DMS79 (cell line): ENCODE results near the gene MPPED2.
A peak's percentile ranks its signal among the peaks of the same experiment; 100 is the strongest.

ENCODE experiments used
- DNase-seq: peaks from one replicate; lab custom pipeline; 2025; lab: John Stamatoyannopoulos, UW

MPPED2 gene, protein sequence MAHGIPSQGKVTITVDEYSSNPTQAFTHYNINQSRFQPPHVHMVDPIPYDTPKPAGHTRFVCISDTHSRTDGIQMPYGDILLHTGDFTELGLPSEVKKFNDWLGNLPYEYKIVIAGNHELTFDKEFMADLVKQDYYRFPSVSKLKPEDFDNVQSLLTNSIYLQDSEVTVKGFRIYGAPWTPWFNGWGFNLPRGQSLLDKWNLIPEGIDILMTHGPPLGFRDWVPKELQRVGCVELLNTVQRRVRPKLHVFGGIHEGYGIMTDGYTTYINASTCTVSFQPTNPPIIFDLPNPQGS

GRCh38 chr11:30586251-30587144 is at the start of gene MPPED2:
Gene MPPED2 (minus strand): TSS chr11:30586353. CDS start chr11:30580373, 5,980 bp downstream.
- peak; percentile 40 for DNase-seq

GRCh38 chr11:30635401-30635989 is 49.3 kb upstream of the MPPED2 start:
- DNase-seq: no peak

DNA sequence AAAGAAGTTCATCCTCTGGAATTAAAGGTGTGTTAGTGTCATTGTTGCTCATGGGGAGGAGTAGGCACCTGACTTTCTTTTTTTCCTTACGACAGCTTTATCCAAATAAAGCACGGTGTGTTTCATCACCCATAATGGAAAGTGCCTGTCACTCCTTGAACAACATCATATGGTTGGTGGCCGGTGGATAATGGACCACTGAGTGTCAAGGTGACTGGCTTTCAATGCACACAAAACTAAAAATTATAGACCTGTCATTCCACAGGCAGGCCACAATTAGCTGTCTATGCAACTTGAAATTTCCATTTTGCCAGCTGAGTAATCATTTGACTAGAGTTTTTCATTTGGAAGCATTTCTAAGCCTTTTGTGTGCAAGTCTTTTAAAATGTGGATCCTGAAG is 45.0 kb upstream of the MPPED2 start:
- DNase-seq: peak; percentile 46

- no peak for DNase-seq
Measured at GRCh38 chr11:30619767-30620166, 33.6 kb upstream of the MPPED2 start.

GRCh38 chr11:30617762-30618161 is 31.6 kb upstream of the MPPED2 start:
- DNase-seq: no peak

DNA sequence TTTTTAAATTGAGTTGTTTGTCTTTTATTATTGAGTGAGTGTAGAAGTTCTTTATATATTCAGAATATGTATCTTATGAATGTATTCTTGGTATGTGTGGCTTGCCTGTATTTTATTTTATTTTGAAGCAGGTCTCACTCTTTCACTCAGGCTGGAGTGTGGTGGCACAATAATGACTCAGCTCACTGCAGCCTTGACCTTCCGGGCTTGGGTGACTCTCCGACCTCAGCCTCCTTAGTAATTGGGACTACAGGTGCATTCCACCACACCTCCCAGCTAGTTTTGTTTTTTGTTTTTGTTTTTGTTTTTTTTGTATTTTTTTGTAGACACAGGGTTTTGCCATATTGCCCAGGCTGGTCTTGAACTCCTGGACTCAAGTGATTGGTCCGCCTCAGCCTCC is 24.5 kb upstream of the MPPED2 start:
- DNase-seq: no peak

GRCh38 chr11:30608534-30608933 is 22.4 kb upstream of the MPPED2 start:
- DNase-seq: no peak

- no peak for DNase-seq
Measured at GRCh38 chr11:30605036-30605605, 19.0 kb upstream of the MPPED2 start.

GRCh38 chr11:30603357-30603756 is 17.2 kb upstream of the MPPED2 start:
- DNase-seq: no peak

DNA sequence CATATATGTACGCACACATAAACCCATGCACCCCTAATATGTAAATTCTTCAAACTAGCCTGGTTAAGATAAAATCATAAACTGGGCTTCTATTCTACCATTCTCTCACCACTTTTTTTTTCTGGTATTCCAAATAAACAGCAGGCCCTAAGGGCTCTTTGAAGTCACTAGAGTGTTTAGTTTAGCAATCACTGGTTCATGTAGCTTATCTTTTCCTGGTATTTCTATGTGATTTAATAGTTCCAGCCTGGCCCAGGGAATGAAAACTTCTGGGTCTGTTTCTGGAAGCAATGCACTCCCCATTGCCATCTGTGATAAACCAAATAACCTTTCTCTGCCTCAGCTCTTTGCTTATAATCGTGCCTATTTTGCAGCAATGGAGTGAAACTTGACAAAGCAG is 10.7 kb upstream of the MPPED2 start:
- no peak for DNase-seq

DNA sequence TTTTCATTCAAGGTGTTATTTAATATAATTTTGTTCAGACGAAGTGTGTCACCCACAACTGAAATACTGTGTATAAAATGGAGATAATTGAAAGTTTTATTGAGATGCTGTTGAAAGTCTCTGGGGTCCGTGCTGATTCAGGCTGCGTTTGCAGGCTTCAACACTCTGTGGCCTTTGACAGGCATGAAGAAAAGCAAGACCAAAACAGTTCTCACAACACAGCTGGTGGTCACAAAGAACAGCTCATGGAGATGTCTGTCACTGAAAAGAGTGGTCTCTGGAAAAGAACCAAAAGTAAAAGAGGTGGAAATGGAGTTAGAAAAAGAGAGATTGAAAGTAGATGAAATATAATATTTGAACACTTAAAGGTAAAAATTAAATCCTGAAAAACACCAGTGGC is 9.8 kb upstream of the MPPED2 start:
- no peak for DNase-seq

- DNase-seq: no peak
Measured at GRCh38 chr11:30594646-30595411, 8.7 kb upstream of the MPPED2 start.

DNA sequence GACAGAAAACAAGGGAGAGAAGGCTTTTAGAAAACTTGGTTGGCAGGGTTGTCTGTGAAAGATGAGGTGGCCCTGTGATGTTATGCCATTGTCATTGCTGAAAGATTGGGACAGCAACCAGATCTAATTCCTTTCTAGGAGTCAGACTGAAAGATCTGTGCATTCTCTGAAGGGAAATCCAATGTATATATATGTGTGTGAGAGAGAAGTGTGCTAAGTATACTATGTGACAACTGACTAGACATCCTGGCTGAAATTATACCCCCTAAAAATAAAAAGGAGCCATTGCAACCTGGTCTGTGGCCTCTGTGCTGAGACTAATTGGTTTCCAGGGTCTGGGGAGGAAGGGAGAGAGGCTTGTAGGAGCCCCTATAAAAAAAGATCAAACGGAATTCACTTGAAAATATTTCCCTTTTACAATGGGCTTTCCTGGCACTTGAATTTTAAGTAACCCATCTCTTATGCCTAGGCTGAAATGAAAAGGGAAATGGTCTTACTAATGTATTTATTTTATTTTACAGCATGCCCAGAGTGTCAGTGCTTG is 1.2 kb upstream of the MPPED2 start:
- DNase-seq: no peak

GRCh38 chr11:30585892-30586250 is 282 bp downstream of the MPPED2 start:
- no peak for DNase-seq

DNA sequence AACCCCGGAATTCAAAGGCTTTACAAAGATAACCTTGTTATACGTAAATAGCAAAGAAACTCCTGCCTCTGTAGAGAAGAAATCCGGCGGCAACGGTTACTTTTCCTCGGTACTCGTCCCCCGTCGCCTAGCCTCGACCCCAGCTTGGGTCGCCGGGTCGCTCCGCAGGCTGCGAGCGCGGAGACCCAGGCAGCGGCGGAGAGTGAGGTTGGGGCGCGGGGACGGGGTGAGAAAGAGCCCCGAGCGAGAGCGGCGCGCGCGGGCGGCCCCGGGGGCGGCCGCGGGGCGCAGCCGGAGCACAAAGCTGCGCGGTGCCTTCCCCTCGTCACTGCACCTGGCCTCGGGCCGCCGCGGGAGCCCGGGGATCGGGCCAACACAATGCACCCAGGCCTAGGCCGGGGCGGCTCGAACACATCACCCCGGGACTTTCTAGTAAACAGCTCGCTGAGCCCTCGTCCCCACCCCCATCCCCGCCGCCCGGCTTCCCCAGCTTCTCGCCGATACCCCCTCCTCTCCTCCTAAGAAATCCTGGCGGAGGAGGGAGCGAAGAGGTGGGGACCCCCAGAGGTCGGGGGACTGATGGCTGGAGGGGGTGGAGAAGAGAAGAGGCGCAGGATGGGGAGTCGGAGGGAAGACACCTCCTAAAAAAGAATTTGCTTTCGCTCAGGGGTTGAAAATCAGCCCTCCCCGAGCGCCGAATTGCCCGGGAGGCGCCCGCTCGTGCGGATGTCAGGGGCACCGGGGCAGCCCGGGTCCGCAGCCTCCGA is 845 bp downstream of the MPPED2 start:
- no peak for DNase-seq

DNA sequence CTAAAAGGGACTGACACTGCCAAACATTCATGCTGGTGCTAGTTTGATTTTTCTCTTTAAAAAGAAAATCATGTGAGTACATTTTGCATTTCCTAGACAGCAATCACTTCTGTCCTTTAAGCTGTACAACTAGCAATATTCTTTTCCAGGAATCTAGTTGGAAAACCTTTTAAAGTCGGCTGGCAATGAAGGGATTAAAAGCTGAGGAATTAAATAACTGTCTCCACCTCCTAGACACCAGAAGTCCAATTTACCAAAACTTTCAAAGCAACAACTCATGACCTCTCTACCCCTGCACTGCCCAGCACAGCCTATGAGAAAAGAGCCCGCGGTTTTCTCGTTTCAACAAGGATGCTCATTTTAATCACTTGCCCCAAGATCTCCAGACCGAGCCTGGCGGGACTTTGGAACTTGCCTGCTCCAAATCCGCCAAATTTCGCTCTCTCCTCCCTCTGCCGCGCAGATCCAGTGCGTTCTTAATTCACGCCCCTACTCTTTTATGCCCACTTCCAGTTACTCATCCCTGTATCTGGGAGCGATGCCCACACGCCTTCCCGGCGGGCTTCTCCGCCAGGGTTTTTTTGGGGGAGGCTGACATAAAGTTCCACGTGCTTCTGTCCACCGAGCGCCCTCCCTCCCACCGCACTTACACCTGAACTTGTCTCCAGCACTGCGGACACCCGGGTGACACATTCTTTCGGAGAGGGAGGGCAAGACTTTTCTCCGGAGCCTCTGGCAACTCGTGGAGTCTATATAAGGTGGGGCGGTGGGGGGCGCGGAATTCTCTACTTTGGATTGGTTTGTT is 2.5 kb downstream of the MPPED2 start:
- no peak for DNase-seq

GRCh38 chr11:30582726-30583125 is 3.4 kb downstream of the MPPED2 start:
- DNase-seq: no peak

GRCh38 chr11:30581675-30582074 is 4.5 kb downstream of the MPPED2 start:
- no peak for DNase-seq

GRCh38 chr11:30580573-30580972 is 5.6 kb downstream of the MPPED2 start:
- no peak for DNase-seq
